ENCODE results near the gene MAIP1.

The MAIP1 gene

GRCh38 chr2:199983534-199983933, 28.2 kb downstream of the MAIP1 start:
- in situ Hi-C loops (cut with MboI; ENCODE audit: low pct_unique_long_range_greater_than_20kb, low sequenced_read_pairs): loop anchor here (25.0 kb wide), 1 partner anchor 729 kb away; no protein-coding TSS in a partner anchor
- DNase-seq: no peak

GRCh38 chr2:199984159-199984558, 28.8 kb downstream of the MAIP1 start:
- in situ Hi-C loops (cut with MboI; ENCODE audit: low pct_unique_long_range_greater_than_20kb, low sequenced_read_pairs): loop anchor here (25.0 kb wide), 1 partner anchor 728 kb away; no protein-coding TSS in a partner anchor
- no peak for DNase-seq

- in situ Hi-C loops (cut with MboI; ENCODE audit: low pct_unique_long_range_greater_than_20kb, low sequenced_read_pairs): loop anchor here (25.0 kb wide), 1 partner anchor 728 kb away; no protein-coding TSS in a partner anchor
- DNase-seq: no peak
These were observed 29.4 kb downstream of the MAIP1 start for GRCh38 chr2:199984755-199985154.

GRCh38 chr2:199985625-199986207, 30.3 kb downstream of the MAIP1 start:
- in situ Hi-C loops (cut with MboI; ENCODE audit: low pct_unique_long_range_greater_than_20kb, low sequenced_read_pairs): loop anchor here (25.0 kb wide), 1 partner anchor 727 kb away; no protein-coding TSS in a partner anchor
- peak; percentile 84 for DNase-seq

GRCh38 chr2:199987586-199987985, 32.2 kb downstream of the MAIP1 start:
- in situ Hi-C loops (cut with MboI; ENCODE audit: low pct_unique_long_range_greater_than_20kb, low sequenced_read_pairs): loop anchor here (25.0 kb wide), 1 partner anchor 725 kb away; no protein-coding TSS in a partner anchor
- peak; percentile 45 for DNase-seq

GRCh38 chr2:199988151-199988550, 32.8 kb downstream of the MAIP1 start:
- in situ Hi-C loops (cut with MboI; ENCODE audit: low pct_unique_long_range_greater_than_20kb, low sequenced_read_pairs): loop anchor here (25.0 kb wide), 1 partner anchor 724 kb away; no protein-coding TSS in a partner anchor
- peak; percentile 60 for DNase-seq

GRCh38 chr2:199989822-199990221, 34.4 kb downstream of the MAIP1 start:
- no peak for DNase-seq
- in situ Hi-C loops (cut with MboI; ENCODE audit: low pct_unique_long_range_greater_than_20kb, low sequenced_read_pairs): loop anchor here (25.0 kb wide), 1 partner anchor 722 kb away; no protein-coding TSS in a partner anchor

GRCh38 chr2:199991691-199992090, 36.3 kb downstream of the MAIP1 start:
- in situ Hi-C loops (cut with MboI; ENCODE audit: low pct_unique_long_range_greater_than_20kb, low sequenced_read_pairs): loop anchor here (25.0 kb wide), 1 partner anchor 721 kb away; no protein-coding TSS in a partner anchor
- no peak for DNase-seq

- in situ Hi-C loops (cut with MboI; ENCODE audit: low pct_unique_long_range_greater_than_20kb, low sequenced_read_pairs): loop anchor here (25.0 kb wide), 1 partner anchor 720 kb away; no protein-coding TSS in a partner anchor
- no peak for DNase-seq
These were observed 36.9 kb downstream of the MAIP1 start for GRCh38 chr2:199992296-199992695.

- in situ Hi-C loops (cut with MboI; ENCODE audit: low pct_unique_long_range_greater_than_20kb, low sequenced_read_pairs): loop anchor here (25.0 kb wide), 1 partner anchor 718 kb away; no protein-coding TSS in a partner anchor
These were observed 39.0 kb downstream of the MAIP1 start for GRCh38 chr2:199994371-199994770.

GRCh38 chr2:199994896-199995295, 39.5 kb downstream of the MAIP1 start:
- in situ Hi-C loops (cut with MboI; ENCODE audit: low pct_unique_long_range_greater_than_20kb, low sequenced_read_pairs): loop anchor here (25.0 kb wide), 1 partner anchor 717 kb away; no protein-coding TSS in a partner anchor
- DNase-seq: no peak

More at GRCh38 chr2:199994371-199994770, 39.0 kb downstream of the MAIP1 start:
- no peak for DNase-seq

- in situ Hi-C loops (cut with MboI; ENCODE audit: low pct_unique_long_range_greater_than_20kb, low sequenced_read_pairs): loop anchor here (25.0 kb wide), 1 partner anchor 715 kb away; no protein-coding TSS in a partner anchor
- no peak for DNase-seq
These were observed 41.9 kb downstream of the MAIP1 start for GRCh38 chr2:199997296-199997695.

GRCh38 chr2:199999166-199999565, 43.8 kb downstream of the MAIP1 start:
- in situ Hi-C loops (cut with MboI; ENCODE audit: low pct_unique_long_range_greater_than_20kb, low sequenced_read_pairs): loop anchor here (25.0 kb wide), 1 partner anchor 713 kb away; no protein-coding TSS in a partner anchor
- DNase-seq: no peak

GRCh38 chr2:200000444-200001163, 45.2 kb downstream of the MAIP1 start:
- DNase-seq: no peak
- in situ Hi-C loops (cut with MboI; ENCODE audit: low pct_unique_long_range_greater_than_20kb, low sequenced_read_pairs): no loop called here

GRCh38 chr2:200003444-200003843, 48.1 kb downstream of the MAIP1 start:
- DNase-seq: no peak
- in situ Hi-C loops (cut with MboI; ENCODE audit: low pct_unique_long_range_greater_than_20kb, low sequenced_read_pairs): no loop called here

- no peak for DNase-seq
- in situ Hi-C loops (cut with MboI; ENCODE audit: low pct_unique_long_range_greater_than_20kb, low sequenced_read_pairs): no loop called here
These were observed 50.3 kb downstream of the MAIP1 start for GRCh38 chr2:200005675-200006074.

GRCh38 chr2:200007306-200007705, 51.9 kb downstream of the MAIP1 start:
- no peak for DNase-seq

GRCh38 chr2:200012401-200012800, 57.0 kb downstream of the MAIP1 start:
- DNase-seq: no peak
- in situ Hi-C loops (cut with MboI; ENCODE audit: low pct_unique_long_range_greater_than_20kb, low sequenced_read_pairs): no loop called here

More at GRCh38 chr2:200007306-200007705, 51.9 kb downstream of the MAIP1 start:
- in situ Hi-C loops (cut with MboI; ENCODE audit: low pct_unique_long_range_greater_than_20kb, low sequenced_read_pairs): no loop called here

All from KBM-7 (cell line).